Thyroid gland (tissue), 4 donors: ENCODE results near the gene TRIML2.
"Not testable (repeated sequence)": the region's sequence is repeated elsewhere in the genome, so short reads cannot be mapped to it uniquely, and the experiment has no call there.

Experiments
- POLR2A ChIP-seq, 2 donors: fragments of 450-650 bp; IDR thresholded peaks; one replicate each; pipeline ENCODE4 v1.6.1; 2017; ENCODE audit warnings: antibody characterized with exemption in 2 of 2, mild to moderate bottlenecking in 2 of 2, moderate library complexity in 1 of 2
- TF ChIP-seq, protein P1 (sequence below), 6 experiments: fragments of 200-600 bp in 3 of 6; fragments of 450-650 bp in 3 of 6; sonication (generic) in 3 of 6; IDR thresholded peaks; one replicate each; pipeline ENCODE4 v1.5.1; 2016 to 2019; ENCODE audit warnings: antibody characterized with exemption in 6 of 6, mild to moderate bottlenecking in 2 of 6, inconsistent platforms in 1 of 6, moderate library complexity in 1 of 6

DNA sequence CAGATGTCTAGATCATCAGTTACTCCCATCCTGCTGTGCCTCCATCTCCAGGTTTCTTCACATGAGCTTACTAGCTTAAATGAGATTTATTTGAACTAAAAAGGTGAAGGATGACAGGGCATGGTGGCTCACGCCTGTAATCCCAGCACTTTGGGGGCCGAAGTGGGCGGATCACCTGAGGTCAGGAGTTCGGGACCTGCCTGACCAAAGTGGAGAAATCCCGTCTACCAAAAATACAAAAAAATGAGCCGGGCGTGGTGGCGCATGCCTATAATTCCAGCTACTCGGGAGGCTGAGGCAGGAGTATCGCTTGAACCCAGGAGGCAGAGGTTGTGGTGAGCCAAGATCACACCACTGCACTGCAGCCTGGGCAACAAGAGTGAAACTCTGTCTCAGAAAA is 63.9 kb downstream of the TRIML2 start:
- TF ChIP-seq, protein P1, sequence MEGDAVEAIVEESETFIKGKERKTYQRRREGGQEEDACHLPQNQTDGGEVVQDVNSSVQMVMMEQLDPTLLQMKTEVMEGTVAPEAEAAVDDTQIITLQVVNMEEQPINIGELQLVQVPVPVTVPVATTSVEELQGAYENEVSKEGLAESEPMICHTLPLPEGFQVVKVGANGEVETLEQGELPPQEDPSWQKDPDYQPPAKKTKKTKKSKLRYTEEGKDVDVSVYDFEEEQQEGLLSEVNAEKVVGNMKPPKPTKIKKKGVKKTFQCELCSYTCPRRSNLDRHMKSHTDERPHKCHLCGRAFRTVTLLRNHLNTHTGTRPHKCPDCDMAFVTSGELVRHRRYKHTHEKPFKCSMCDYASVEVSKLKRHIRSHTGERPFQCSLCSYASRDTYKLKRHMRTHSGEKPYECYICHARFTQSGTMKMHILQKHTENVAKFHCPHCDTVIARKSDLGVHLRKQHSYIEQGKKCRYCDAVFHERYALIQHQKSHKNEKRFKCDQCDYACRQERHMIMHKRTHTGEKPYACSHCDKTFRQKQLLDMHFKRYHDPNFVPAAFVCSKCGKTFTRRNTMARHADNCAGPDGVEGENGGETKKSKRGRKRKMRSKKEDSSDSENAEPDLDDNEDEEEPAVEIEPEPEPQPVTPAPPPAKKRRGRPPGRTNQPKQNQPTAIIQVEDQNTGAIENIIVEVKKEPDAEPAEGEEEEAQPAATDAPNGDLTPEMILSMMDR (IDR thresholded peaks at IDR 0.05) = not testable (repeated sequence)
- TF ChIP-seq POLR2A (IDR thresholded peaks at IDR 0.05) = not testable (repeated sequence)
